ENCODE measurements around the gene EPHB4.
"Not testable (repeated sequence)": the region's sequence is repeated elsewhere in the genome, so short reads cannot be mapped to it uniquely, and the experiment has no call there.

The EPHB4 gene

GRCh38 chr7:100783804-100784203 is 43.5 kb downstream of the EPHB4 start:
- no peak for DNase-seq

GRCh38 chr7:100781255-100781654 is 46.1 kb downstream of the EPHB4 start:
- DNase-seq = no peak

DNA sequence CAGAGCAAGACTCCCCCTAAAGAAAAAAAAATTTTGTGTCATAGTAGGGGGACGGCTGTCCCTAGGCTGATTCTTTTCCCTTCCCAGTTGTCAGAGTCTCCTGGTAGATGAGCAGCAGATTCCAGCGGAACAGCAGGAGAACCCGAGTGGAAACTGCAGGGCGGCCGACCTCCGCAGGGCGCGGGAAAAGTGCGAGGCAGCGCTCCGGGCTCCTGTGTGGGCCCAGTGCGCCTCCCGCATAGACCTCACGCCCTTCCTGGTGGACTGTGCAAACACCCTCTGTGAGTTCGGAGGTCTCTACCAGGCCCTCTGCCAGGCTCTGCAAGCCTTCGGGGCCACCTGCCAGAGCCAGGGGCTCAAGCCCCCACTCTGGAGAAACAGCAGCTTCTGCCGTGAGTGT is 48.0 kb downstream of the EPHB4 start:
- DNase-seq = no peak

DNA sequence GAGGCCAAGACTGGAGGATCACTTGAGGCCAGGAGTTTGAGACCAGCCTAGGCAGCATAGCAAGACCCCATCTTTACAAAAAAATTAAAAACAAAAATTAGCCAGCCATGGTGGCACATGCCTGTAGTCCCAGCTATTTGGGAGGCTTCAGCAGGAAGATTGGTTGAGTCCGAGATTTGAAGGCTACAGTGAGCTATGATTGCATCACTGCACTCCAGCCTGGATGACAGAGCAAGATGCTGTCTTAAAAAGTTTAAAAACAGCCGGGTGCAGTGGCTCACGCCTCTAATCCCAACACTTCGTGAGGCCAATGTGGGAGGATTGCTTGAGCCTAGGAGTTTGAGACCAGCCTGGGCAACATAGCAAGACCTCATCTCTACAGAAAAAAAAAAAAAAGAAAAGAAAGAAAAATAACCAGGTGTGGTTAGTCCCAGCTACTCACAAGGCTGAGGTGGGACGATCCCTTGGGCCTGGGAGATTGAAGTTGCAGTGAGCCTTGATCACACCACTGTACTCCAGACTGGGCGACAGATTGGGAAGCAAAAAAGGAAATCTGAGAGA is 49.2 kb downstream of the EPHB4 start:
- DNase-seq = no peak

DNA sequence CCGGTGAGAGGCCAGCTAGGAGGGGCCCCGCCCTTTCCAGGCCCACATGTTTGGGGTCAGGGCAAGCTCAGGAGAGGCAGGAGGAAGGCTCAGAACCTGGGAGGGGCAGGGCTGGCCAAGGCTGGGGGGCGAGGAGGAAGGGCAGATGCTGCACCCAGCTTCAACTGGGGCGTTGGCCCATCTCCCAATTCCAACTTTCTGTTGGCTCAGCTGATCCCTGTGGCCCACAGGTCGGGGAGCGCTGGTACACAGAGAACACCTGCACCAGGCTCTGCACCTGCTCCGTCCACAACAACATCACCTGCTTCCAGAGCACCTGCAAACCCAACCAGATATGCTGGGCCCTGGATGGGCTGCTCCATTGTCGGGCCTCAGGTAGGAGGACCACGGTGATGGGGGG is 53.8 kb downstream of the EPHB4 start:
- no peak for DNase-seq

- no peak for DNase-seq
Measured at GRCh38 chr7:100768784-100769183, 58.5 kb downstream of the EPHB4 start.

- no peak for DNase-seq
Measured at GRCh38 chr7:100765250-100765649, 62.1 kb downstream of the EPHB4 start.

DNA sequence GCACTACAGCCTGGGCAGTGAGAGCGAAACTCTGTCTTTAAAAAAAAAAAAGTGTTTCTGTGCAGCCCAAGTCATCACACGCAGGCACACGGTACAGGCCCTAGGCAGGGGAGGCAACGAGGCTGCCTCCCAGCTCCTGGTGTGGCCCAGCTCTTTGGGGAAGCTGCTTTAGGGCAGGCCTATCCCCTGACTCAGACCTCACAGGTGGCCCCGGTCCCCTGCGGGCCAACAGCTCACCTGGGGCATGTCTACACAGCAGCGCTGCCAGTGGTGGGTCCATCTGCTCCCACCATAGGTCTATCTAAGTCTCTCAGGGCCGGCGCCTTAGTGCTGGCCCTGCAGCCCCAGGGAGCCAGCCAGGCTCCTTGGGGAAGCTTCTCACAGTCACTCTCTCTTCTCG is 62.5 kb downstream of the EPHB4 start:
- no peak for DNase-seq

GRCh38 chr7:100763556-100764140 is 63.7 kb downstream of the EPHB4 start:
- no peak for DNase-seq

GRCh38 chr7:100762841-100763240 is 64.5 kb downstream of the EPHB4 start:
- not testable (repeated sequence) for DNase-seq

GRCh38 chr7:100759357-100760171 is 67.8 kb downstream of the EPHB4 start:
- no peak for DNase-seq

- no peak for DNase-seq
Measured at GRCh38 chr7:100753750-100754149, 73.6 kb downstream of the EPHB4 start.

GRCh38 chr7:100752994-100753393 is 74.3 kb downstream of the EPHB4 start:
- DNase-seq = no peak
